ENCODE measurements around the gene KIRREL2. TPM values are rescaled to one million over a fixed set of nuclear protein-coding genes. Genes with fewer than 3 reads are reported as not detected.

KIRREL2 gene
- total and polyA plus RNA-seq, 2 experiments from 2014 or later: 3.2 to 3.5 TPM

- Histone ChIP-seq H3K4me3 (no peak overlapping the region), H3K36me3 (no peaks in the 10 kb centered on the region), H3K27me3 (no peaks in the 10 kb centered on the region), H3K9me3 (ENCODE audit: low read depth) (no peaks in the 10 kb centered on the region), H3K27ac (no peak overlapping the region), H3K4me1 (ENCODE audit: low read depth) (no peaks in the 10 kb centered on the region)
- no peak for DNase-seq (ENCODE audit: low read depth in 1 of 2, low spot score in 1 of 2)
- TF ChIP-seq CTCF (IDR thresholded peaks at IDR 0.05; ENCODE audit: low read depth, low read length): no peak
These were observed 58.7 kb downstream of the KIRREL2 start for GRCh38 chr19:35915443-35915842.

Other genes with a start within 250 kb of the KIRREL2 start
- 17.2 and 20.5 TPM in 2 replicates for gene HAUS5, start 244.2 kb upstream of the KIRREL2 start, total RNA-seq
- gene HAUS5, start 244.2 kb upstream of the KIRREL2 start, polyA plus RNA-seq: 25.5 and 29.6 TPM in 2 replicates
- gene RBM42, start 227.9 kb upstream of the KIRREL2 start, total RNA-seq: 128 and 146 TPM in 2 replicates
- gene RBM42, start 227.9 kb upstream of the KIRREL2 start, polyA plus RNA-seq: 161 and 170 TPM in 2 replicates
- 1.1 and 3.1 TPM in 2 replicates for gene ETV2, start 215.2 kb upstream of the KIRREL2 start, total RNA-seq
- 3.1 and 4.0 TPM in 2 replicates for gene ETV2, start 215.2 kb upstream of the KIRREL2 start, polyA plus RNA-seq
- gene COX6B1, start 208.6 kb upstream of the KIRREL2 start, total RNA-seq: 817 and 1,352 TPM in 2 replicates
- 1,159 and 1,609 TPM in 2 replicates for gene COX6B1, start 208.6 kb upstream of the KIRREL2 start, polyA plus RNA-seq
- 1.2 TPM in 1 of 2 replicates, not detected in the other for gene UPK1A, start 190.4 kb upstream of the KIRREL2 start, total RNA-seq
- 0.67 and 1.4 TPM in 2 replicates for gene UPK1A, start 190.4 kb upstream of the KIRREL2 start, polyA plus RNA-seq
- gene ZBTB32, start 152.4 kb upstream of the KIRREL2 start, total RNA-seq: not detected in 2 replicates
- 0.53 and 0.59 TPM in 2 replicates for gene ZBTB32, start 152.4 kb upstream of the KIRREL2 start, polyA plus RNA-seq
- 18.2 and 38.1 TPM in 2 replicates for gene KMT2B, start 138.9 kb upstream of the KIRREL2 start, total RNA-seq
- 8.9 and 11.9 TPM in 2 replicates for gene KMT2B, start 138.9 kb upstream of the KIRREL2 start, polyA plus RNA-seq
- gene IGFLR1, start 114.5 kb upstream of the KIRREL2 start, total RNA-seq: 1.5 and 2.6 TPM in 2 replicates
- 2.4 and 5.5 TPM in 2 replicates for gene IGFLR1, start 114.5 kb upstream of the KIRREL2 start, polyA plus RNA-seq
- 30.3 and 40.2 TPM in 2 replicates for gene U2AF1L4, start 111.5 kb upstream of the KIRREL2 start, total RNA-seq
- gene U2AF1L4, start 111.5 kb upstream of the KIRREL2 start, polyA plus RNA-seq: 45.5 and 61.7 TPM in 2 replicates
- 43.7 and 65.4 TPM in 2 replicates for gene PSENEN, start 111.3 kb upstream of the KIRREL2 start, total RNA-seq
- 158 and 173 TPM in 2 replicates for gene PSENEN, start 111.3 kb upstream of the KIRREL2 start, polyA plus RNA-seq
- gene LIN37, start 108.3 kb upstream of the KIRREL2 start, total RNA-seq: 16.0 and 16.8 TPM in 2 replicates
- gene LIN37, start 108.3 kb upstream of the KIRREL2 start, polyA plus RNA-seq: 11.4 and 16.3 TPM in 2 replicates
- 0.51 and 2.5 TPM in 2 replicates for gene HSPB6, start 99.9 kb upstream of the KIRREL2 start, total RNA-seq
- gene HSPB6, start 99.9 kb upstream of the KIRREL2 start, polyA plus RNA-seq: 0.76 and 2.6 TPM in 2 replicates
- gene PROSER3, start 98.7 kb upstream of the KIRREL2 start, total RNA-seq: 14.8 and 16.3 TPM in 2 replicates
- gene PROSER3, start 98.7 kb upstream of the KIRREL2 start, polyA plus RNA-seq: 28.9 and 35.7 TPM in 2 replicates
- gene ARHGAP33, start 81.3 kb upstream of the KIRREL2 start, total RNA-seq: 10.9 and 47.4 TPM in 2 replicates
- gene ARHGAP33, start 81.3 kb upstream of the KIRREL2 start, polyA plus RNA-seq: 16.1 and 31.9 TPM in 2 replicates
- gene PRODH2, start 44.1 kb upstream of the KIRREL2 start, total RNA-seq: 0.09 TPM in 1 of 2 replicates, not detected in the other
- gene PRODH2, start 44.1 kb upstream of the KIRREL2 start, polyA plus RNA-seq: not detected in 2 replicates
- gene NPHS1, start 4.4 kb upstream of the KIRREL2 start, total RNA-seq: 1.1 and 1.3 TPM in 2 replicates
- gene NPHS1, start 4.4 kb upstream of the KIRREL2 start, polyA plus RNA-seq: 0.37 TPM in 1 of 2 replicates, not detected in the other
- 126 and 134 TPM in 2 replicates for gene APLP1, start 11.7 kb downstream of the KIRREL2 start, total RNA-seq
- gene APLP1, start 11.7 kb downstream of the KIRREL2 start, polyA plus RNA-seq: 117 and 157 TPM in 2 replicates
- gene NFKBID, start 43.6 kb downstream of the KIRREL2 start, total RNA-seq: 3.7 and 5.1 TPM in 2 replicates
- 6.4 and 8.5 TPM in 2 replicates for gene NFKBID, start 43.6 kb downstream of the KIRREL2 start, polyA plus RNA-seq
- 2.5 TPM in 1 of 2 replicates, not detected in the other for gene HCST, start 45.6 kb downstream of the KIRREL2 start, total RNA-seq
- 2.1 and 2.4 TPM in 2 replicates for gene HCST, start 45.6 kb downstream of the KIRREL2 start, polyA plus RNA-seq
- gene TYROBP, start 51.4 kb downstream of the KIRREL2 start, total RNA-seq: 2.9 TPM in 1 of 2 replicates, not detected in the other
- 0.79 TPM in 1 of 2 replicates, not detected in the other for gene TYROBP, start 51.4 kb downstream of the KIRREL2 start, polyA plus RNA-seq
- gene LRFN3, start 79.5 kb downstream of the KIRREL2 start, total RNA-seq: 13.4 and 14.3 TPM in 2 replicates
- gene LRFN3, start 79.5 kb downstream of the KIRREL2 start, polyA plus RNA-seq: 10.3 and 16.0 TPM in 2 replicates
- gene SDHAF1, start 138.3 kb downstream of the KIRREL2 start, total RNA-seq: 49.6 and 58.0 TPM in 2 replicates
- gene SDHAF1, start 138.3 kb downstream of the KIRREL2 start, polyA plus RNA-seq: 31.9 and 36.2 TPM in 2 replicates
- gene SYNE4, start 151.9 kb downstream of the KIRREL2 start, total RNA-seq: 6.2 and 6.3 TPM in 2 replicates
- 8.7 and 11.4 TPM in 2 replicates for gene SYNE4, start 151.9 kb downstream of the KIRREL2 start, polyA plus RNA-seq
- 52.2 and 79.0 TPM in 2 replicates for gene ALKBH6, start 157.3 kb downstream of the KIRREL2 start, total RNA-seq
- gene ALKBH6, start 157.3 kb downstream of the KIRREL2 start, polyA plus RNA-seq: 39.6 and 66.9 TPM in 2 replicates
- gene CLIP3, start 176.0 kb downstream of the KIRREL2 start, total RNA-seq: 7.1 and 10.9 TPM in 2 replicates
- gene CLIP3, start 176.0 kb downstream of the KIRREL2 start, polyA plus RNA-seq: 18.9 and 26.4 TPM in 2 replicates
- gene THAP8, start 197.4 kb downstream of the KIRREL2 start, total RNA-seq: 18.9 and 37.0 TPM in 2 replicates
- 24.8 and 32.5 TPM in 2 replicates for gene THAP8, start 197.4 kb downstream of the KIRREL2 start, polyA plus RNA-seq
- gene WDR62, start 198.0 kb downstream of the KIRREL2 start, total RNA-seq: 3.9 and 13.4 TPM in 2 replicates
- gene WDR62, start 198.0 kb downstream of the KIRREL2 start, polyA plus RNA-seq: 2.1 and 9.1 TPM in 2 replicates

All from cardiac muscle cell (in vitro differentiated cells and primary cell).